ENCODE measurements around the gene THOP1.
A peak's percentile ranks its signal among the peaks of the same experiment; 100 is the strongest.

The THOP1 gene

GRCh38 chr19:2785244-2785997, at the start of gene THOP1:
Gene THOP1 (plus strand): TSS chr19:2785503. CDS start chr19:2785663, 160 bp downstream.
- DNase-seq = peak; percentile 99

- DNase-seq = no peak
These were observed 48.6 kb upstream of the THOP1 start for GRCh38 chr19:2736550-2737190.

- DNase-seq = peak; percentile 99
These were observed 45.5 kb upstream of the THOP1 start, which contains the start of gene SLC39A3 for GRCh38 chr19:2739602-2740313. Gene SLC39A3 (minus strand): TSS chr19:2740017. CDS start chr19:2737257, 2,760 bp downstream.

GRCh38 chr19:2740314-2740656, 45.0 kb upstream of the THOP1 start:
- DNase-seq = no peak

- no peak for DNase-seq
These were observed 42.2 kb upstream of the THOP1 start for GRCh38 chr19:2743099-2743498.

GRCh38 chr19:2744113-2744512, 41.2 kb upstream of the THOP1 start:
- DNase-seq = no peak

- DNase-seq = no peak
These were observed 38.0 kb upstream of the THOP1 start for GRCh38 chr19:2747349-2747748.

- no peak for DNase-seq
These were observed 34.4 kb upstream of the THOP1 start for GRCh38 chr19:2750808-2751437.

- DNase-seq = no peak
These were observed 33.9 kb upstream of the THOP1 start for GRCh38 chr19:2751438-2751830.

GRCh38 chr19:2754659-2755447, 30.4 kb upstream of the THOP1 start:
- no peak for DNase-seq

GRCh38 chr19:2755448-2755705, 29.9 kb upstream of the THOP1 start:
- no peak for DNase-seq

GRCh38 chr19:2755811-2756210, 29.5 kb upstream of the THOP1 start:
- no peak for DNase-seq

- DNase-seq = no peak
These were observed 28.8 kb upstream of the THOP1 start for GRCh38 chr19:2756477-2756876.

- DNase-seq = no peak
These were observed 28.1 kb upstream of the THOP1 start for GRCh38 chr19:2756921-2757881.

- DNase-seq = no peak
These were observed 26.5 kb upstream of the THOP1 start for GRCh38 chr19:2758601-2759313.

- no peak for DNase-seq
These were observed 25.9 kb upstream of the THOP1 start for GRCh38 chr19:2759362-2759761.

- no peak for DNase-seq
These were observed 25.3 kb upstream of the THOP1 start for GRCh38 chr19:2759965-2760364.

- no peak for DNase-seq
These were observed 24.0 kb upstream of the THOP1 start for GRCh38 chr19:2761309-2761677.

- DNase-seq = no peak
These were observed 23.2 kb upstream of the THOP1 start for GRCh38 chr19:2761876-2762782.

Data from right hindlimb (tissue), 1 donor.